DMS 273 (cell line): Measurements from ENCODE around the gene AURKA.
"Not testable (repeated sequence)": the region's sequence is repeated elsewhere in the genome, so short reads cannot be mapped to it uniquely, and the experiment has no call there.

Source experiments
- DNase-seq: peaks from one replicate; lab custom pipeline; 2025; ENCODE audit not compliant: unreplicated experiment; lab: John Stamatoyannopoulos, UW

Gene AURKA

GRCh38 chr20:56422076-56422823 is 30.2 kb upstream of the AURKA start:
- no peak for DNase-seq

GRCh38 chr20:56420940-56421688 is 29.1 kb upstream of the AURKA start:
- no peak for DNase-seq

- no peak for DNase-seq
Measured at GRCh38 chr20:56420028-56420427, 28.0 kb upstream of the AURKA start.

- DNase-seq: no peak
Measured at GRCh38 chr20:56418385-56418861, 26.4 kb upstream of the AURKA start.

- no peak for DNase-seq
Measured at GRCh38 chr20:56417911-56418310, 25.9 kb upstream of the AURKA start.

- DNase-seq: no peak
Measured at GRCh38 chr20:56417402-56417801, 25.4 kb upstream of the AURKA start.

GRCh38 chr20:56414842-56415765 is 23.1 kb upstream of the AURKA start:
- DNase-seq: no peak

GRCh38 chr20:56412949-56413348 is 20.9 kb upstream of the AURKA start:
- no peak for DNase-seq

- DNase-seq: no peak
Measured at GRCh38 chr20:56412473-56412790, 20.4 kb upstream of the AURKA start.

GRCh38 chr20:56411759-56412472 is 19.9 kb upstream of the AURKA start, which contains the start of gene CASS4:
Gene CASS4, plus strand, starts transcription at chr20:56412260. Its CDS starts 199 bp downstream, at chr20:56412459.
- no peak for DNase-seq

- not testable (repeated sequence) for DNase-seq
Measured at GRCh38 chr20:56411287-56411686, 19.3 kb upstream of the AURKA start.

GRCh38 chr20:56409956-56410355 is 17.9 kb upstream of the AURKA start:
- no peak for DNase-seq

- DNase-seq: no peak
Measured at GRCh38 chr20:56409521-56409920, 17.5 kb upstream of the AURKA start.

GRCh38 chr20:56406910-56407309 is 14.9 kb upstream of the AURKA start:
- DNase-seq: no peak

GRCh38 chr20:56405356-56405755 is 13.3 kb upstream of the AURKA start:
- DNase-seq: not testable (repeated sequence)

- no peak for DNase-seq
Measured at GRCh38 chr20:56403465-56403864, 11.4 kb upstream of the AURKA start.

- DNase-seq: peak; percentile 80
Measured at GRCh38 chr20:56400001-56400640, 8.1 kb upstream of the AURKA start.

- DNase-seq: no peak
Measured at GRCh38 chr20:56395166-56395565, 3.2 kb upstream of the AURKA start.

- DNase-seq: no peak
Measured at GRCh38 chr20:56393653-56394052, 1.6 kb upstream of the AURKA start.

GRCh38 chr20:56392881-56393482 is 967 bp upstream of the AURKA start:
- DNase-seq: peak; percentile 66
